H9 (cell line): Measurements from ENCODE around the gene XDH. TPM values are rescaled to one million over a fixed set of nuclear protein-coding genes. Genes with fewer than 3 reads are reported as not detected.

Experiments used
- DNase-seq: peaks from one replicate; pipeline ENCODE4 v3.0.0-alpha.2; 2017
- H2AFZ ChIP-seq: one replicate; pipeline ENCODE4 v1.6.1; 2013; ENCODE audit warnings: mild to moderate bottlenecking, low read length, control low read depth, moderate library complexity
- H2AK5ac ChIP-seq: 2 replicates; pipeline ENCODE4 v1.6.1; 2013; ENCODE audit warnings: low read length, control low read depth, mixed read lengths; ENCODE audit not compliant: insufficient read length
- H2BK120ac ChIP-seq: one replicate; pipeline ENCODE4 v1.6.1; 2013; ENCODE audit warnings: low read depth, mild to moderate bottlenecking, low read length, control low read depth, inconsistent platforms; ENCODE audit not compliant: poor library complexity, severe bottlenecking
- H2BK12ac ChIP-seq: 2 replicates; pipeline ENCODE4 v1.6.1; 2013; ENCODE audit warnings: low read length, control low read depth, mixed read lengths, low read depth; ENCODE audit not compliant: insufficient read length
- H2BK15ac ChIP-seq: 2 replicates; pipeline ENCODE4 v1.6.1; 2013; ENCODE audit warnings: low read depth, low read length, control low read depth
- H2BK20ac ChIP-seq: one replicate; pipeline ENCODE4 v1.6.1; 2013; ENCODE audit warnings: low read depth, mild to moderate bottlenecking, low read length, control low read depth, inconsistent platforms; ENCODE audit not compliant: poor library complexity, severe bottlenecking
- H2BK5ac ChIP-seq: 2 replicates; pipeline ENCODE4 v1.6.1; 2013; ENCODE audit warnings: low read length, control low read depth, mixed read lengths; ENCODE audit not compliant: insufficient read length
- H3K14ac ChIP-seq: 2 replicates; pipeline ENCODE4 v1.6.1; 2013; ENCODE audit warnings: low read length, control low read depth; ENCODE audit not compliant: insufficient read depth
- H3K18ac ChIP-seq: 2 replicates; pipeline ENCODE4 v1.6.1; 2013; ENCODE audit warnings: low read depth, mild to moderate bottlenecking, mixed read lengths, low read length, control low read depth; ENCODE audit not compliant: insufficient read length
- H3K23ac ChIP-seq: 2 replicates; pipeline ENCODE4 v1.6.1; 2013; ENCODE audit warnings: low read length, control low read depth, mixed read lengths, low read depth; ENCODE audit not compliant: insufficient read length
- H3K23me2 ChIP-seq: 2 replicates; pipeline ENCODE4 v1.6.1; 2013; ENCODE audit warnings: low read depth, mild to moderate bottlenecking, mixed read lengths, low read length, control low read depth; ENCODE audit not compliant: insufficient read length, poor library complexity, severe bottlenecking
- H3K27ac ChIP-seq: 2 replicates; pipeline ENCODE4 v1.5.1; 2013; ENCODE audit warnings: low read length, control low read depth, mixed read lengths, low read depth; ENCODE audit not compliant: insufficient read length
- H3K27me3 ChIP-seq: 2 replicates; pipeline ENCODE4 v1.6.1; 2013; ENCODE audit warnings: low read length, control low read depth, inconsistent platforms; ENCODE audit not compliant: insufficient read depth
- H3K4ac ChIP-seq: 2 replicates; pipeline ENCODE4 v1.6.1; 2013; ENCODE audit warnings: low read depth, mild to moderate bottlenecking, control low read depth, inconsistent platforms, low read length, moderate library complexity
- H3K4me1 ChIP-seq: 2 replicates; pipeline ENCODE4 v1.6.1; 2013; ENCODE audit warnings: low read length, control low read depth, inconsistent platforms; ENCODE audit not compliant: insufficient read depth
- H3K4me2 ChIP-seq: 2 replicates; pipeline ENCODE4 v1.6.1; 2013; ENCODE audit warnings: low read length, control low read depth, mixed read lengths; ENCODE audit not compliant: insufficient read length, insufficient read depth
- H3K56ac ChIP-seq: 2 replicates; pipeline ENCODE4 v1.6.1; 2013; ENCODE audit warnings: low read depth, mild to moderate bottlenecking, mixed read lengths, low read length, control low read depth; ENCODE audit not compliant: insufficient read length
- H3K79me1 ChIP-seq: 2 replicates; pipeline ENCODE4 v1.6.1; 2013; ENCODE audit warnings: low read depth, mild to moderate bottlenecking, moderate library complexity, low read length, control low read depth, inconsistent platforms; ENCODE audit not compliant: insufficient read depth, poor library complexity, severe bottlenecking
- H3K79me2 ChIP-seq: 2 replicates; pipeline ENCODE4 v1.6.1; 2013; ENCODE audit warnings: low read length, control low read depth, inconsistent platforms; ENCODE audit not compliant: insufficient read depth
- H3K9ac ChIP-seq: 2 replicates; pipeline ENCODE4 v1.6.1; 2013; ENCODE audit warnings: low read length, control low read depth, mixed read lengths; ENCODE audit not compliant: insufficient read length; ENCODE audit errors: extremely low read depth
- H3K9me3 ChIP-seq: one replicate; pipeline ENCODE4 v1.6.1; 2013; ENCODE audit warnings: low read depth, low read length, inconsistent platforms; ENCODE audit not compliant: control insufficient read depth
- H3T11ph ChIP-seq: one replicate; pipeline ENCODE4 v1.6.1; 2013; ENCODE audit warnings: mild to moderate bottlenecking, low read length, control low read depth, inconsistent platforms
- H4K20me1 ChIP-seq: one replicate; pipeline ENCODE4 v1.6.1; 2013; ENCODE audit not compliant: control insufficient read depth, insufficient read length, insufficient read depth
- H4K5ac ChIP-seq: 2 replicates; pipeline ENCODE4 v1.6.1; 2013; ENCODE audit warnings: low read depth, mild to moderate bottlenecking, mixed read lengths, low read length, control low read depth; ENCODE audit not compliant: insufficient read length
- H4K8ac ChIP-seq: replicated peaks from 2 replicates; pipeline ENCODE4 v1.6.1; 2013; ENCODE audit warnings: low read length, control low read depth, mixed read lengths, low read depth; ENCODE audit not compliant: insufficient read length
- H4K91ac ChIP-seq: 2 replicates; pipeline ENCODE4 v1.6.1; 2013; ENCODE audit warnings: low read depth, mild to moderate bottlenecking, moderate library complexity, mixed read lengths, low read length, control low read depth; ENCODE audit not compliant: insufficient read length
- H3K27ac Mint-ChIP-seq, 3 experiments: 2 replicates in 2 of 3; 3 replicates in 1 of 3; pipeline ENCODE4 v1.8.0; 2020 to 2021; ENCODE audit warnings: mixed read lengths in 3 of 3, mild to moderate bottlenecking in 1 of 3, moderate library complexity in 1 of 3
- H3K27me3 Mint-ChIP-seq: 2 replicates; pipeline ENCODE4 v1.8.0; 2021; ENCODE audit warnings: low read depth, mild to moderate bottlenecking, moderate library complexity, mixed read lengths
- H3K36me3 Mint-ChIP-seq, 3 experiments: 2 replicates in 2 of 3; 3 replicates in 1 of 3; pipeline ENCODE4 v1.8.0; 2020 to 2021; ENCODE audit warnings: low read depth in 3 of 3, mixed read lengths in 3 of 3; ENCODE audit not compliant: insufficient read depth in 1 of 3
- H3K4me1 Mint-ChIP-seq, 2 experiments: 2 replicates each; pipeline ENCODE4 v1.8.0; 2020; ENCODE audit warnings: mixed read lengths in 2 of 2
- H3K4me3 Mint-ChIP-seq, 2 experiments: 2 replicates in 1 of 2; 3 replicates in 1 of 2; pipeline ENCODE4 v1.8.0; 2020 to 2021; ENCODE audit warnings: mild to moderate bottlenecking in 2 of 2, mixed read lengths in 2 of 2, moderate library complexity in 1 of 2
- H3K9me3 Mint-ChIP-seq, 2 experiments: 2 replicates in 1 of 2; 3 replicates in 1 of 2; pipeline ENCODE4 v1.8.0; 2020; ENCODE audit warnings: mild to moderate bottlenecking in 2 of 2, mixed read lengths in 2 of 2, moderate library complexity in 1 of 2
- CTCF ChIP-seq: fragments of 200-600 bp; sonication (generic); conservative IDR thresholded peaks from 3 replicates; pipeline ENCODE4 v1.8.0; 2021; ENCODE audit warnings: antibody characterized with exemption, mild to moderate bottlenecking
- WGBS: extraction: QIAGEN DNeasy Blood & Tissue Kit; methylation state at CpG from one replicate; pipeline ENCODE4 v1.1.7; 2013; ENCODE audit warnings: missing lambda C conversion rate, low lambda C conversion rate, mixed read lengths; ENCODE audit not compliant: insufficient read length; ENCODE audit errors: extremely low coverage; 5-methylcytosine and 5-hydroxymethylcytosine counted together
- total RNA-seq: library from RNA; stranded (reverse); gene quantifications from 2 replicates; pipeline ENCODE4 v1.2.1, GENCODE V29; 2021

XDH gene
- total RNA-seq, 1 experiment from 2014 or later = 1.4 TPM

GRCh38 chr2:31287654-31288053, 126.9 kb downstream of the XDH start:
- no peak for TF ChIP-seq CTCF
- Histone ChIP-seq H3K27ac (no peak overlapping the region), H3K9me3 (no peaks in the 10 kb centered on the region), H2AK5ac (no peak overlapping the region), H3K79me2 (no peaks in the 10 kb centered on the region), H3K18ac (no peak overlapping the region), H3K4ac (no peak overlapping the region), H3K4me2 (no peak overlapping the region), H4K20me1 (no peaks in the 10 kb centered on the region), H4K5ac (no peak overlapping the region), H2BK12ac (no peak overlapping the region), H3K4me1 (peaks cover 3% of the 10 kb centered on the region; the same call in 1 of the 2 replicates), H4K91ac (no peak overlapping the region), H3K79me1 (no peaks in the 10 kb centered on the region), H3K23me2 (no peaks in the 10 kb centered on the region), H3K9ac (no peak overlapping the region), H4K8ac (no peak overlapping the region), H2BK5ac (no peak overlapping the region), H3K14ac (no peak overlapping the region), H3T11ph (no peak overlapping the region), H2BK20ac (no peak overlapping the region), H3K23ac (no peak overlapping the region), H2AFZ (no peak overlapping the region), H3K56ac (no peak overlapping the region), H2BK120ac (no peak overlapping the region), H3K27me3 (no peaks in the 10 kb centered on the region), H2BK15ac (no peak overlapping the region)
- Mint-ChIP-seq H3K27ac (0 out of 7 replicates have a peak overlapping the region, but pooled peaks of 1 of the 3 experiments have one; percentile 72), H3K9me3 (peaks cover 0 to 3% of the 10 kb centered on the region in 2 experiments; a peak in 1 of 5 replicates), H3K36me3 (peaks cover 0 to 12% (median 2%) of the 10 kb centered on the region in 3 experiments; a peak in 5 of 7 replicates), H3K4me3 (no peak overlapping the region), H3K27me3 (no peaks in the 10 kb centered on the region), H3K4me1 (peaks cover 16 to 21% of the 10 kb centered on the region in 2 experiments)
- DNase-seq = no peak
- no CpG with 5 or more reads among the region's 2 CpGs for WGBS
